HepG2 (cell line): Measurements from ENCODE around the gene PLEKHG4B.

Experiments used
- ARID4A ChIP-seq: sonication (generic); formaldehyde crosslinking; IDR thresholded peaks from 2 replicates; pipeline ENCODE4 v1.5.0; 2020; ENCODE audit warnings: mild to moderate bottlenecking, missing genetic modification reagents, borderline replicate concordance
- EZH2 ChIP-seq: conservative IDR thresholded peaks from 2 replicates; pipeline ENCODE4 v1.6.1; 2012; ENCODE audit warnings: mild to moderate bottlenecking, low read depth, low read length, moderate library complexity
- KAT8 ChIP-seq: IDR thresholded peaks from 2 replicates; pipeline ENCODE4 v1.6.1; 2016; ENCODE audit warnings: missing genetic modification reagents, missing compliant biosample characterization
- MYC ChIP-seq: sonication (generic); formaldehyde crosslinking; IDR thresholded peaks from 2 replicates; pipeline ENCODE4 v1.9.0; 2021; ENCODE audit warnings: missing genetic modification reagents, borderline replicate concordance
- TEAD3 ChIP-seq: optimal IDR thresholded peaks from 2 replicates; pipeline ENCODE3; 2016; ENCODE audit warnings: borderline replicate concordance
- ZNF230 ChIP-seq: sonication (generic); formaldehyde crosslinking; IDR thresholded peaks from 2 replicates; pipeline ENCODE4 v1.4.0; 2020; ENCODE audit warnings: mild to moderate bottlenecking, missing genetic modification reagents
- ZNF510 ChIP-seq: sonication (generic); formaldehyde crosslinking; IDR thresholded peaks from 2 replicates; pipeline ENCODE4 v1.4.0; 2020; ENCODE audit warnings: low read depth, mild to moderate bottlenecking, missing genetic modification reagents

GRCh38 chr5:137741-138140 lies 45.8 kb downstream of the PLEKHG4B start:
- no peak for TF ChIP-seq MYC (CRISPR knock-in tag)
- TF ChIP-seq ZNF510 (CRISPR knock-in tag), result no peak
- no peak for TF ChIP-seq TEAD3 (CRISPR knock-in tag)
- TF ChIP-seq KAT8 (CRISPR knock-in tag), result no peak
- TF ChIP-seq EZH2, result no peak
- TF ChIP-seq ZNF230, result no peak
- no peak for TF ChIP-seq ARID4A
